Astrocyte of the cerebellum (primary cell): ENCODE data around the gene TMCC1.

Experiments used
- DNase-seq: peaks from one replicate; pipeline ENCODE4 v3.0.0-alpha.2; 2011; ENCODE audit warnings: low read depth
- H3K4me3 ChIP-seq: 2 replicates; pipeline ENCODE4 v1.5.1; 2011; ENCODE audit warnings: mild to moderate bottlenecking, low read depth, low read length, moderate library complexity
- in situ Hi-C: cut with HindIII; loops from 2 replicates; pipeline ENCODE4 v1.10.0; 2017; ENCODE audit warnings: low sequenced_read_pairs
- TF ChIP-seq, protein P1 (sequence below): IDR thresholded peaks from 2 replicates; pipeline ENCODE4 v1.5.1; 2012; ENCODE audit warnings: low read length, low read depth, moderate library complexity, mild to moderate bottlenecking; ENCODE audit errors: missing control alignments

Gene TMCC1

DNA sequence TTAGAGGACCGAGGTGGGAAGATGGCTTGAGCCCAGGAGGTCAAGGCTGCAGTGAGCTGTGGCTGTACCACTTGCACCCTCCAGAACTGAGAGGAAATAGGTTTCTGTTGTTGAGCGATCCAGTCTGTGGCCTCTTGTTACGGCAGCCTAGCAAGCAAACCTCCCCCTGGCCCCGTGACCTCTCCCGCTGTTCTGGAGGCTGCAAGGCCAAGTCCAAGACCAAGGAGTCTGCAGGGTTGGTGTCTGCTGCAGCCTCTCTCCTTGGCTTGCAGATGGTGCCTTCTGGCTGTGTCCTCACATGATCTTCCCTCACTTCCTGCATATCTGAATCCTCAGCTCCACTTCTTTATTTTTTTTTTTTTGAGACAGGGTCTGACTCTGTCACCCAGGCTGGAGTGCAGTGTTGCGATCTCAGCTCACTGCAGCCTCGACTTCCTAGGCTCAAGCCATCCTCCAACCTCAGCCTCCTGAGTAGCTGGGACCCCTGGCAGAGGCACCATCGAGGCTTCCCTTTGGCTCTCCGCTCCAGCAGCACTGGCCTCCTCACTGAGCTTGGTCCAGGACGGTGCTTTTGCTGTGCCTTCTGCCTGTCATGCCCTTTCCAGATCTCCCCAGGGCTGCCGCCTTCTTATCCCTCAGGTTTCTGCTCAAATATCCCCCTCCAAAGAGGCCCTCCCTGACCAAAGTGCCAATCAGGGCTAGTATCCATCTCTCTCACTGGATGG lies 269.0 kb downstream of the TMCC1 start:
- in situ Hi-C loops = no loop called here
- TF ChIP-seq, protein P1, sequence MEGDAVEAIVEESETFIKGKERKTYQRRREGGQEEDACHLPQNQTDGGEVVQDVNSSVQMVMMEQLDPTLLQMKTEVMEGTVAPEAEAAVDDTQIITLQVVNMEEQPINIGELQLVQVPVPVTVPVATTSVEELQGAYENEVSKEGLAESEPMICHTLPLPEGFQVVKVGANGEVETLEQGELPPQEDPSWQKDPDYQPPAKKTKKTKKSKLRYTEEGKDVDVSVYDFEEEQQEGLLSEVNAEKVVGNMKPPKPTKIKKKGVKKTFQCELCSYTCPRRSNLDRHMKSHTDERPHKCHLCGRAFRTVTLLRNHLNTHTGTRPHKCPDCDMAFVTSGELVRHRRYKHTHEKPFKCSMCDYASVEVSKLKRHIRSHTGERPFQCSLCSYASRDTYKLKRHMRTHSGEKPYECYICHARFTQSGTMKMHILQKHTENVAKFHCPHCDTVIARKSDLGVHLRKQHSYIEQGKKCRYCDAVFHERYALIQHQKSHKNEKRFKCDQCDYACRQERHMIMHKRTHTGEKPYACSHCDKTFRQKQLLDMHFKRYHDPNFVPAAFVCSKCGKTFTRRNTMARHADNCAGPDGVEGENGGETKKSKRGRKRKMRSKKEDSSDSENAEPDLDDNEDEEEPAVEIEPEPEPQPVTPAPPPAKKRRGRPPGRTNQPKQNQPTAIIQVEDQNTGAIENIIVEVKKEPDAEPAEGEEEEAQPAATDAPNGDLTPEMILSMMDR = no peak
- DNase-seq = no peak
- no peak overlapping the region for H3K4me3 ChIP-seq

DNA sequence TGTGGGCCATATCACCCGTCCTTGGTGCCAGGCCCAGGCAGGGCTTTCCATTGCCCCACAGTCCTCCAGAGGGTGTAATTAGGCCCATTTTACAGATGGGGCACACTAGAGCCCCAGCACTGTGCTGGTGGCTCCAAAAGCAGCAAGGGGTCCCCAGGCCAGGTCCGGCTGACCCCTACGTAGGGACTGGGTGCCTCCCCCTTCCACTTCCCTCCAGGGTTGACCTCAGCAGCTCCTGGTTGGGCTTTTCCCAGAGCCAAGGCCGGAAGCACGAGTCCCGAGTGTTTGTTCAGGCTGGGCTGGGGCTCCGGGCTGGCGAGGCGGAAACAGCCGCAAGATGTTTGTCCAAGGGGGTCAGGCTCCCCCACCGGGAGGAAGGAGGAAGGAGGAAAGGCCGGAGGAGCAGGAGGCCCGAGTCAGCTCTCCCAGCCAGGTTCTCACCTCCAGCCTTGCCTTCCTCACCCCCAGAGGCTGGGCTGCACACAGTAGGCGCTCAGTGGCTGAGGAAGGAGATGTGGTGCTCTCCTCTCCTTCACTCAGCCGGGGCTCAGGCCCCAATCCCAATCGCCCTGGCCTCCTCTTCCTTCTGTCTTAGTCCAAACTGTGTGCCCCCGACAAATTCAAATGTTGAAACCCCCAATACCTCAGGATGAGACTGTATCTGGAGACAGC lies 269.9 kb downstream of the TMCC1 start:
- in situ Hi-C loops = no loop called here
- DNase-seq = no peak
- TF ChIP-seq, protein P1 = no peak

DNA sequence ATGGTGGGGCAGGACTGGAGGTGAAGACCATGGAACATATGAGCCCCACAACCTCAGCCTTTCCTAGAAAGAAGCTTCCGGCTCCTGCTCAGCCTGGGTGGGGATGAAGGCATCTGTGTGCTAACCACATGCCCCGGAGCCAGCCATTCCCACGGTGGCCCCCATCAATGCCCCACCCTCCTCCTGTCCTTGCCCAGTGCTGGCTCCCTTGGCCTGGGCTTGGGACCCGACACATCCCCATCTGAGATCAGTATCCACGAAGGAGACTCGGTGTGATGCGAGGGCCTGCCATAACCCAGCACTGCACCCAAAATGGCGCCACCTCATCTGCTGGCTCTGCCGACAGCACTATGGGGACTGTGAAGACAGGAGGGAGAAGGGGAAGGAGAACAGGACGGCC lies 270.6 kb downstream of the TMCC1 start:
- in situ Hi-C loops = no loop called here
- no peak overlapping the region for H3K4me3 ChIP-seq
- DNase-seq = no peak
- TF ChIP-seq, protein P1 = no peak

More for the DNA sequence above, 269.9 kb downstream of the TMCC1 start:
- H3K4me3 ChIP-seq = no peak overlapping the region

DNA sequence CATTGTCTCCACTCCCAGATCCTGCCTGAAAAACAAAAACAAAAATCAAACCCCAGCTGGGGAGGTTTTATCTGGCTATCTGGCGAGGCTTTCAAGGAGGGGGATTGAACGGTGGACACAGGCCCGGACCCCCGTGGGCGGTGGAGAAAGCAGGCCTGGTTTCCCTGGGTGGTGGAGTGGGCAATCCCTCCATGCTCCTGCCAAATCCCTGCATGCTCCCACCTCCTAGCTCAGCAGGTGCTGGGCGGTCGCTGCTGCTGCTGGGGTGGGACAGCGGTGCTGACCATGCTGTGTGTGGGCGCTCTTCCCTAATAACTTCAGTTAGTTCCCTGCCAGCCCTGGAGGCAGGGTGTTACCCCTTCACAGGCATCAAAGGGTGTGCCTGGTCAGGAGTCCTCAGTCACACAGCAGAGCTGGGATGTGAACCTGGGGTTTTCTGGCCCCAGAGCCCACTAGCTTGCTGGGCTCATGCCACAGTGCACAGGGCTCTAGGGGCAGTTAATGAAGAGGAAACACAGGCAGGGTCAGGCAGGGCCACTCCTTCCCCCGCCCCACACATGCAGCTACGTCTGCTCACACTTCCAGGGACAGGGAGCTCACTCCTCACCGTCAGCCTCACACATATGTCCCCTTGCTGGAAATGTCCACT lies 271.2 kb downstream of the TMCC1 start:
- TF ChIP-seq, protein P1 = no peak
- in situ Hi-C loops = no loop called here
- DNase-seq = no peak
- H3K4me3 ChIP-seq = no peak overlapping the region

DNA sequence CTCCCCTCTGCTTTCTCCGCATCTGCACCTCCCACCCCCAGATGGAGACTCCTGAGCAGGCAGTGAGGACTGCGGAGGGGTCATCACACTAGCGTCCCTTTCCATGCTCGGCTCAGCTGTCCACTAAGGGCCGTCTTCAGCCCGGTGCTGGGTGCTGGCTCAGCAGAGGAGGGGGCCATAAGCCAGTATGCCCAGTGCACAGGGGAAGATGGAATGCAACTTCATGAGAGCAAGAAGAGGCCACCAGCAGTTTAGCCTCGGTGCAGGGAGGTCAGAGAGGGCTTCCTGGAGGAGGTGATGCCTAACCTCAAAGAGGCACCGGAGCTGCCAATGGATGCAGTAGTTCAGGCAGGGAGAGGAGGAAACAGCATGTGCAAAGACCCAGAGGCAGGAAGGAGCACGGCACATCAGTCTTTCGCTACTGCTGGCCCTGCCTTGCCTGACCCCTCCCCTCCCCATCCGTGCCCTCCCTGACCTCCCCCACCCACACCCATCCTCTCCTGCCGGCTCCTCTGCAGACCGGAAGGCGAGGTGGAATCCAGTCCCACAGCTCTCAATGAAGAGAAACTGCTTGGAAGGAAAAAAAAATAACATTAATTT lies 271.8 kb downstream of the TMCC1 start:
- no peak overlapping the region for H3K4me3 ChIP-seq
- DNase-seq = no peak
- in situ Hi-C loops = no loop called here
- TF ChIP-seq, protein P1 = no peak

DNA sequence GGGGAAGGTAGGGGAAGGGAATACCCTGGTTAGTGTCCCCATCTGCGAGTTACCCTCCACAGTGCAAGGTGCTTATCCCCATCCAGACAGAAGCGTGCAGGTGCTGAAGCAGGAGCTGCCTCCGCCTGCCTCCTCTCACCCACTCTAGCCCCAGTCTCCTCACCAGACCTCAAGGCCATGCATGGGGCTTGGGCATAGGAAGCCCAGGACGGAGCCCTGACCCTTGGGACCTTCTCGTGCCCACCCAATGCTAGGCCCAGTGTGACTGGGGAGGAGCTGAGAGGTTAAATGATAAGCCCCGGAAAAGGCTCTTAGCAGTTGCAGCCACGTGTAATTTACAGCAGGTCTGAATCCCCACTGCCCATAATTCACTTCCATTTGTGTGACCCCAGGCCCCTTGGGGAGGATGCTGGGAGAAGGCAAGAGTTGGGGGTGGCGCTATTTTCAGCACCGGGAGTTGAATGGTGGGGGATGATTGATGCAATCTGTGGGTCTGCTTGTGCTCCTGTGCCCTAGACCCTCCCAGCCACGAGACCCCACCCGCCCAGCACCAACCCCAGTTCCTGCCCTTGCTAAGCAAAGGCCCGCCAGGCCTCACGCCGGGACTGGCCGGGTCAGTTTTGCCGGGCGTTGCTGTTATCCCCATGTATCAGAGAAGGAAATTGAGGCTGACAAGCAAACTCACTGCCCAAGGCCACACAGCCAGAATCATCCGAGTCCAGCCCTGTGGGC lies 272.5 kb downstream of the TMCC1 start:
- TF ChIP-seq, protein P1 = no peak
- in situ Hi-C loops = no loop called here
- no peak overlapping the region for H3K4me3 ChIP-seq

More for the DNA sequence above, 272.5 kb downstream of the TMCC1 start:
- no peak for DNase-seq
